Adipocyte (in vitro differentiated cells): ENCODE data around the gene TTLL6.

Experiments used
- DNase-seq: peaks from one replicate; pipeline ENCODE4 v3.0.0-alpha.2; 2015; ENCODE audit warnings: low read depth
- H3K27me3 ChIP-seq: replicated peaks from 2 replicates; pipeline ENCODE4 v1.7.0; 2013; ENCODE audit warnings: mild to moderate bottlenecking, low read length, moderate library complexity; ENCODE audit not compliant: control insufficient read depth, insufficient read depth
- H3K36me3 ChIP-seq: 2 replicates; pipeline ENCODE4 v1.7.0; 2013; ENCODE audit warnings: low read length, mild to moderate bottlenecking, moderate library complexity; ENCODE audit not compliant: control insufficient read depth, insufficient read depth, severe bottlenecking
- H3K4me1 ChIP-seq: 2 replicates; pipeline ENCODE4 v1.7.0; 2013; ENCODE audit warnings: mild to moderate bottlenecking, low read length, moderate library complexity; ENCODE audit not compliant: control insufficient read depth, insufficient read depth
- H3K4me3 ChIP-seq: 2 replicates; pipeline ENCODE4 v1.7.0; 2013; ENCODE audit warnings: mild to moderate bottlenecking, low read length, moderate library complexity
- H3K9ac ChIP-seq: 2 replicates; pipeline ENCODE4 v1.7.0; 2013; ENCODE audit warnings: mild to moderate bottlenecking, low read length, moderate library complexity
- H3K9me3 ChIP-seq: 2 replicates; pipeline ENCODE4 v1.7.0; 2013; ENCODE audit warnings: mild to moderate bottlenecking, low read length, moderate library complexity; ENCODE audit not compliant: control insufficient read depth

The TTLL6 gene

DNA sequence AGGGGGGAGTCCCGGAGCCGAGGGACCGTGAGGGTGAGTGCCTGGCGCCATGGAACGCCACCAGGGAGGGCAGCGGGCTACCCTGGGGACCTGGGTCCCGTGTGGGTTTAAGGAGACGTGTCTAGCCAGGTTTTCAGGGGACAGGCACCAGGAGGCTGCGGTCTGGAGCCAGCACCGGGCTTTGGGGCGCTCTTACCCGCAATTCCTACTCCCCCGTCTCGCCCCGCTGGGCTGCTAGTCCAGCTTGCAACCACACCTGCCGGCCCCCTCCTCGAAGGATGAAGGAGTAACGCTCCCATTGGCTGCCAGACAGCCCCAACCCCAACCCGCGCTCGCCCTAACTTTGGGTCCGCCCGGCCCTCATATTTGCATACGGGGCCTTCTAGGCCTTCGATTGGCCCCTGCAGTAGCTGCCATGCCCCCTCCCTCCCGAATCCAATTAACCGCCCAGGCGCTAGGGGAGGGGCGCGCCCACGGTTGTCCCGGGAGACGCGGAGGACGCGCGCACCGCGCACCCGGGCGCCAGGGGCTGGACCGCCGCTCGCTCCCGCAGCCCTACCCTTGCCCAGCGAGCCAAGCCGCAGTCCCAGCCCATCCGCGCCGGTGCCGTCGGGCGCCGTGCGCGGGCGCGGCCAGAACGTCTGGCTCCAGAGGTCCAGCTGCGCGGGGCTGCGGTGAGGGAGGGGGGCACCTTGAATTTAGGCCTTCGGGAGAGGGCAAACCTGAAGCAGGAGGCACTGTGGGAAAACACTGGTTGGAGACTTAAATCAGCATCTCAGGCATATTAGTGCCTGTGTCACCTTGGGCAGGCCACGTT is at the start of gene TTLL6:
TTLL6 (minus strand) TSS at position 456 of the 817 bp plus-strand sequence; CDS start at position 299, 157 bp downstream.
- DNase-seq, result peak; percentile 84
- Histone ChIP-seq H3K9ac (peak within 1 kb of the TSS; percentile 41), H3K4me3 (peak within 1 kb of the TSS; percentile 75), H3K27me3 (peaks cover 30% of the 10 kb centered on the region), H3K4me1 (no peaks in the 10 kb centered on the region), H3K9me3 (no peaks in the 10 kb centered on the region), H3K36me3 (no peaks in the 10 kb centered on the region)

DNA sequence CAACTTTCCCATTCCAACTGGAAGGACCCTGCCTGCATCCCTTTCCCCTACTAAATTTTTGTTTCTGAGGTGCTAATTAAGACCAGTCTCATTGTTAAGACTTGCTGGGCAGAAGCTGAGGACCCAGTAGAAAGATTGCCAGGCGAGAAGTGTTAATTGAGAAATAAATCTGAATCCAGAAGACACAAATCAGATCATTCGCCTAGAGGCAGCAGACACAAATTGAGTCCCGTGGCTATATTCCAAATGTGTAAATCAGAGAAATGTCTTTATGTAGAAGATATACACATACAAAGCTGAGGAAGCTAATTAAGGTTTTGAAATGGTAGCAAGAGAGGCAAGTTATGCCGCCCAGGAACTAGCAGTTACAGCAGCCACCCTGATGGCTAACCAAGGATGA is 43.4 kb upstream of the TTLL6 start:
- Histone ChIP-seq H3K9ac (no peak overlapping the region), H3K27me3 (no peaks in the 10 kb centered on the region), H3K4me3 (no peak overlapping the region), H3K9me3 (no peaks in the 10 kb centered on the region), H3K36me3 (peaks cover 90% of the 10 kb centered on the region), H3K4me1 (no peaks in the 10 kb centered on the region)
- no peak for DNase-seq

DNA sequence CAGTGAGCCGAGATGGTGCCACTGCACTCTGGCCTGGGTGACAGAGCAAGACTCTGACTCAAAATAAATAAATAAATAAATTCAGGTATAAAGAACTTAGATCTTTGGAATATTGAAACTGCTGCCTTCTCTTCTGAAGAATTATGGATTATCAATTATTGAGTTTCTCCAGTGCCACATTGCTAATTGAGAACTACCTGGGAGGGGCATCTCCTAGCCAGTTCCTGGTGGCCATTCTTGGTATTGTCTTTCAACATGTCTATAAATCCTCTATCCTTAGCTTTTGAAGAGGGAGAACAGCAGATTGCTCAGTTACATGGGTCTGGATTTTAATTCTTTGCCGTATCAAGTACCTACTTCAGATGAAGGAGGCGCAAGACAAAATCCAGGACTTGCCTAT is 43.0 kb upstream of the TTLL6 start:
- Histone ChIP-seq H3K9me3 (no peaks in the 10 kb centered on the region), H3K4me1 (no peaks in the 10 kb centered on the region), H3K9ac (no peak overlapping the region), H3K4me3 (no peak overlapping the region), H3K27me3 (no peaks in the 10 kb centered on the region), H3K36me3 (peaks cover 91% of the 10 kb centered on the region)
- no peak for DNase-seq

DNA sequence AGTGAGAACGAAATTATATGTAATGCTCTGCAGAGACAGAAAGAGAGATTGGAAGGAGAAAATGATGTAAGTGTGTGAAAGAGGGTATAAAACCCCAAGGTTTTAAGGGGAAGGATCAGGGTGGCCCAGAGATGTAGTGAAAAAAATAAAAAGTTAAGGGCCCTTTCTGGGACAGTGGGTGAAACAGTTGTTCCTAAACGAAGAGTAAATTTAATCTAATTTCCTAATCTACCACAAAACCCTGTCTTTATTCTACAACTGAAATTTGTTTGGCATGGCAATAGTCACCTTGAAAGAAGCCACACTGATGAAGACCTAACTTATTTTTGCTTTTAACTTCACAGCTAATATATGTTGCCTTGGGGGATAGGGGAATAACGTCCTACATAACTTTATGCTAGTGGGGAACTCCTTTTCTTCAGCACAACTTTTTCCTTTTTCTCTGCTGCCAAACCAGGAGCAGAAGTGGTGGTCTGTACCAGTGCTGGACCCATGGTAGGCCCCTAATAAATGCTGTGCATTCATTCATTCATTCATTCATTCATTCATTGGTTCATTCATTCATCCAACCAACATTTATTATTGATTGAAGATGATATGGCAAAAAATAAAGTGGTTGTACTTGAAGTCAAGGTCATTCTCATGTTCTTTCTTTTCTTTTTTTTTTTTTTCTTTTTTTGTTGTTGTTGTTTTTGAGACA is 39.2 kb upstream of the TTLL6 start:
- H3K27me3 ChIP-seq, result no peaks in the 10 kb centered on the region
- H3K4me1 ChIP-seq, result peaks cover 3% of the 10 kb centered on the region
- H3K36me3 ChIP-seq, result peaks cover 87% of the 10 kb centered on the region
- H3K4me3 ChIP-seq, result no peak overlapping the region
- no peak overlapping the region for H3K9ac ChIP-seq
- DNase-seq, result no peak
- no peaks in the 10 kb centered on the region for H3K9me3 ChIP-seq

DNA sequence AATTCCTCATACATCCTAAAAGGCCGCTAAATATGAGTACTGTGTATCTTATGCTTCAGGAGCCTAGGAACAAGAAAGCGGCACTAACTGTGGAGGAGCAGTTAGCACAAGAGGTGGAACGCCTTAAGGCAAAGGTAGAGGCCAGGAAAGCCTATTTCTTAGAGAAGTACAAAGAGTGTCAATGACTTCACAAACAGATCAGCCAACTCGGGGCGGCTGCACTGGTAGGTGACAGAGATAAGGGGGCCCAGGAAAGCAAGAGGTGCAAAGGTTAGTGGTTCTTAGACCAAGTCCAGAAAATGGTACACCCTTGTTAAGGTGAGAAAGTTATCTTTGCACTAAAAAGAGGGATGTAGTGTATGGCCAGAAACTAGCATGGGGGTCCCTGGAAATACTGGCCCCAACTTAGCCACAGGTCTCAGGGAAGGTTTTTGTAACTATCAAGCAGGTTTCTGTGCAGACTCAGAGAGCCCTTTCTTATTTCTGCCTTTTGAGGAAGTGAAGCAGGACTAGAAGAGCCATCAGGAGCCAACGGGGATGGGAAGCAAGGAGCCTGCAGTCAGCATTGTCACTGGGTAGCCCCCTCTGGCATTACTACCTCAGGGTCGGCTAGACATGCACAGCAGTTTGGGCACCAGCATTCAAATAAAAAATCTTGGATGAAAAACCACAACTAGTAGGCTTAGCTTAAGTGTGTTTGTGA is 37.9 kb upstream of the TTLL6 start:
- H3K36me3 ChIP-seq, result peaks cover 87% of the 10 kb centered on the region

DNA sequence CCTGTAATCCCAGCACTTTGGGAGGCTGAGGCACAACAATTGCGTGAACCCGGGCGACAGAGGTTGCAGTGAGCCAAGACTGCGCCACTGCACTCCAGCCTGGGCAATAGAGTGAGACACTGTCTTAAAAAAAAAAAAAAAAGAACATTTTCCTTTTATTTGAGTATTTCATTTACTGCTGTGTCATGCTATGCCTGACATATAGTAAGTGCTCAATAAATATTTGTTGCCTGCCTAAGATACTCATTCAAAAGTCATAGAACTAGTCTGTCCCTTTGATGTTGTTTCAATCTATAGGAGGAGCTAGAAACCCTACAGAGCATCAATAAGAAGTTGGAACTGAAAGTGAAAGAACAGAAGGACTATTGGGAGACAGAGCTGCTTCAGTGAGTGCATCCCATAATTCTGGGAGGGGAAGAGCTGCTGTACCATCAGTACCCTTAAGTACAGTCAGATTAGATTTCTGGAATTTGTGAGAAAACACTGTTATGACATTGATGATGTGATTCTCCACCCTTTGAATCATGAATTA is 33.8 kb upstream of the TTLL6 start:
- DNase-seq, result no peak
- H3K4me3 ChIP-seq, result no peak overlapping the region
- H3K9ac ChIP-seq, result no peak overlapping the region
- peaks cover 3% of the 10 kb centered on the region for H3K4me1 ChIP-seq
- H3K27me3 ChIP-seq, result no peaks in the 10 kb centered on the region
- H3K36me3 ChIP-seq, result peaks cover 94% of the 10 kb centered on the region
- no peaks in the 10 kb centered on the region for H3K9me3 ChIP-seq

More for the DNA sequence above, 37.9 kb upstream of the TTLL6 start:
- H3K9ac ChIP-seq, result no peak overlapping the region
- DNase-seq, result no peak
- H3K4me3 ChIP-seq, result no peak overlapping the region
- H3K4me1 ChIP-seq, result peaks cover 3% of the 10 kb centered on the region
- H3K9me3 ChIP-seq, result no peaks in the 10 kb centered on the region
- H3K27me3 ChIP-seq, result no peaks in the 10 kb centered on the region

DNA sequence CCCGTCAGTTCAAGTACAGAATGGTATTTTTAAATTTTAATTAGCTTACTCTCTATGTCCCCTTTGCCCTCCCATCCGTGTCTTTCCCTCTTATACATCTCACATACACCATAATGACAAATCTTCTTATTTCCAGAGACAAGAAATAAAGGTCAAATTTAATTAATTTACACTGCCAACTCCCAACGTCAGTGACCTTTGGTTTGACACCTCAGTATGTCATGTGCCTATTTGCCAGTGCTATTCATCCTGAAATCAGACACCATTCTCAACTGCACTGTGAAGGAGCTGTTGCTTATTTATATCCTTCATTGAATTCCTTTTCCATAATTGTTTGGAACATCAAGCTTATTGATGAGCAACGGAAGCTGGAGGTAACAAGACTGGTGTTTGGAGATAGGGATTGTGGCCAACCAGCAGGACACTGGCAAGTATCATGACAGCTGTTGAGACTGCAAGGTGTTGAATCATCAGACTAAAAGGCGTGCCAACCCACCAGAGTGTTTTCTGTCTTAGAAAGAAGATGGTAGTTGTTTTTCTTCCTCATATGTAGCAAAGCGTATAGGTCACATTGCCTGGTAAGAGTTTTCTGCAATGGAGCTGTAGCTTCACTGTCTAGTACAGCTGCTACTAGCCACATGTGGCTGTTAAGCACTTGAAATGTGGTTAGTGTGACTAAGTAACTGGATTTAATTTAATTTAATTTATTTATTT is 26.3 kb upstream of the TTLL6 start:
- DNase-seq, result peak; percentile 23
- no peaks in the 10 kb centered on the region for H3K27me3 ChIP-seq
- H3K9ac ChIP-seq, result peak overlapping the region; percentile 94
- peaks cover 42% of the 10 kb centered on the region for H3K4me1 ChIP-seq
- H3K4me3 ChIP-seq, result no peak overlapping the region
- peaks cover 55% of the 10 kb centered on the region for H3K36me3 ChIP-seq
- H3K9me3 ChIP-seq, result no peaks in the 10 kb centered on the region

DNA sequence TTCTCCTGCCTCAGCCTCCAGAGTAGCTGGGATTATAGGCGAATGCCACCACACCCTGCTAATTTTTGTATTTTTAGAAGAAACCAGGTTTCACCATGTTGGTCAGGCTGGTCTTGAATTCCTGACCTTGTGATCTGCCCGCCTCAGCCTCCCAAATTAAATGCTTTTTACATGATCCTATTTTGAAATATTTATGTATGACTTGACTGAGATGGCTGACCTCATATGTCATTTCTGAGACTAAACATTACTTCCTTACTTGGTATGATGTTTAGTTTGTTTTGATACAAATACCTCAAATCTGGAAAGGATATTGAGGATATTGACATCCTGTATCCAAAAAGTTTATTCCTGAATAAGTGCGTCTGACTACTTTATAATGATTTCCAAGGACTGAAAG is 25.7 kb upstream of the TTLL6 start:
- peak; percentile 54 for DNase-seq
- H3K27me3 ChIP-seq, result no peaks in the 10 kb centered on the region
- H3K9ac ChIP-seq, result peak overlapping the region; percentile 94
- H3K4me3 ChIP-seq, result peak overlapping the region; percentile 37
- H3K4me1 ChIP-seq, result peaks cover 42% of the 10 kb centered on the region
- no peaks in the 10 kb centered on the region for H3K9me3 ChIP-seq
- peaks cover 49% of the 10 kb centered on the region for H3K36me3 ChIP-seq

DNA sequence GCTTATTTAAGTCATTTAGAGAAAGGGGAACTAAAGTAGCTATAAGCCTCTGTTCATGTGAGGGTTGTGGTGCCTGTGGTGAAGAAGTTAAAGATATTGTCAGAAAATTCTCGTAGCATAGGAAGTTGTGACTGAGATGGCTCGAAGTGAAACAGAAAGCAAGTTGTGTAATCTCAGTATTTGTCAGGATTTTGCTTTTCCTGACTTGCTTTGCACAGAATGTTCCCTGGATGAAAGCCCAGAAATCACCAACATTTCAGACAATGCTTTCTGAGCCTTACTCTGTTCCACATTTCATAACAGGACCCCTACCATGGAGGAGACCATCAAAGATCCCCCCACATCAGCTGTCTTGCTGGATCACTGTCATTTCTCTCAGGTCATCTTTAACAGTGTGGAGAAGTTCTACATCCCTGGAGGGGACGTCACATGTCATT is 24.4 kb upstream of the TTLL6 start:
- peak; percentile 95 for DNase-seq
- Histone ChIP-seq H3K4me3 (peak overlapping the region; percentile 79), H3K4me1 (peaks cover 42% of the 10 kb centered on the region), H3K9ac (peak overlapping the region; percentile 94), H3K27me3 (no peaks in the 10 kb centered on the region), H3K9me3 (no peaks in the 10 kb centered on the region), H3K36me3 (peaks cover 36% of the 10 kb centered on the region)

DNA sequence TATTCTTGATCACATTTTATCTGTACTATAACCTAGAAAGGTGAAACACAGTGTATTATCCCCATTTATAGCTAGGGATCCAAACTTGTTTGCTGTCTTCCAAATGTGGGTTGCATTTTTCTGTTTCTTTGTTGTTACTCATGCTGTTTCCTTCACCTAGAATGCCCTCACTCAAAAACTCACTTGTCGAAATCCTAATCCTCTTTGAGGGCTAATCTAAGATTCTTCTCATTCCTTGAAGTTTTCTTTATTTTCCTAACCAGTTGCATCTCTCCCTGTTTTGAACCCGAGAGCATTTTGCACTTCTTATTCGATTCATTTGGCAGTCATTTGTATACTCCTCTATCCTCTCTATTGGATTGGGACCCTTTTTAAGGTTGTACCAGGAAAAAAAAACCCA is 23.4 kb upstream of the TTLL6 start:
- peak; percentile 38 for DNase-seq
- peak overlapping the region; percentile 94 for H3K9ac ChIP-seq
- peak overlapping the region; percentile 79 for H3K4me3 ChIP-seq
- H3K27me3 ChIP-seq, result no peaks in the 10 kb centered on the region
- H3K4me1 ChIP-seq, result peaks cover 42% of the 10 kb centered on the region
- H3K9me3 ChIP-seq, result no peaks in the 10 kb centered on the region
- peaks cover 33% of the 10 kb centered on the region for H3K36me3 ChIP-seq
